HCT116 (cell line): Measurements from ENCODE around the gene PRAMEF12.

Experiments
- CTCF ChIP-seq, 3 experiments: fragments of 200-600 bp in 1 of 3; sonication (generic) in 1 of 3; IDR thresholded peaks in 2 of 3; conservative IDR thresholded peaks in 1 of 3; 2 replicates each; pipeline ENCODE4 v1.5.1; 2012 to 2017; ENCODE audit warnings: low read depth in 2 of 3, low read length in 2 of 3, antibody characterized with exemption in 1 of 3, borderline replicate concordance in 1 of 3, control low read depth in 1 of 3, mild to moderate bottlenecking in 1 of 3, mixed read lengths in 1 of 3, mixed run types in 1 of 3, moderate library complexity in 1 of 3; ENCODE audit not compliant: insufficient read depth in 1 of 3
- EGR1 ChIP-seq: IDR thresholded peaks from 2 replicates; pipeline ENCODE4 v1.6.1; 2012; ENCODE audit warnings: low read depth
- EZH2 ChIP-seq: fragments of 200-600 bp; sonication (generic); IDR thresholded peaks from 2 replicates; pipeline ENCODE4 v1.6.1; 2017; ENCODE audit warnings: antibody characterized with exemption, mixed run types
- POLR2A ChIP-seq: IDR thresholded peaks from 2 replicates; pipeline ENCODE4 v1.7.0; 2011; ENCODE audit warnings: borderline replicate concordance; ENCODE audit not compliant: insufficient read depth, insufficient read length; ENCODE audit errors: extremely low read depth
- POLR2AphosphoS5 ChIP-seq: IDR thresholded peaks from 2 replicates; pipeline ENCODE4 v1.6.1; 2011; ENCODE audit warnings: mild to moderate bottlenecking, low read depth, low read length, moderate library complexity
- RAD21 ChIP-seq: IDR thresholded peaks from 2 replicates; pipeline ENCODE4 v1.6.1; 2012; ENCODE audit warnings: low read depth, mild to moderate bottlenecking
- REST ChIP-seq: IDR thresholded peaks from 2 replicates; pipeline ENCODE4 v1.6.1; 2012; ENCODE audit warnings: low read depth
- SIN3A ChIP-seq: IDR thresholded peaks from 2 replicates; pipeline ENCODE4 v1.6.1; 2012; ENCODE audit warnings: low read depth
- SP1 ChIP-seq: IDR thresholded peaks from 2 replicates; pipeline ENCODE4 v1.6.1; 2012; ENCODE audit warnings: low read depth
- YY1 ChIP-seq: IDR thresholded peaks from 2 replicates; pipeline ENCODE4 v1.6.1; 2011; ENCODE audit warnings: low read length, low read depth, moderate library complexity, mild to moderate bottlenecking; ENCODE audit not compliant: insufficient replicate concordance; ENCODE audit errors: extremely low read depth
- ZBTB33 ChIP-seq: IDR thresholded peaks from 2 replicates; pipeline ENCODE4 v1.6.1; 2011; ENCODE audit warnings: mild to moderate bottlenecking, low read length, moderate library complexity; ENCODE audit not compliant: insufficient replicate concordance; ENCODE audit errors: extremely low read depth
- ZNF274 ChIP-seq: fragments of 200-500 bp; sonication (Bioruptor generic); IDR thresholded peaks from 2 replicates; pipeline ENCODE4 v1.6.1; 2014; ENCODE audit warnings: mild to moderate bottlenecking, low read depth, low read length, inconsistent platforms

GRCh38 chr1:12728391-12728790 lies 45.1 kb upstream of the PRAMEF12 start:
- no peak for TF ChIP-seq SP1
- no peak for TF ChIP-seq CTCF (IDR thresholded peaks at IDR 0.05 in 2 of 3, conservative IDR thresholded peaks at IDR 0.05 in 1 of 3; ENCODE audit: borderline replicate concordance in 1 of 3, insufficient read depth in 1 of 3, low read depth in 2 of 3, low read length in 2 of 3)
- no peak for TF ChIP-seq ZBTB33
- no peak for TF ChIP-seq EGR1
- no peak for TF ChIP-seq REST
- no peak for TF ChIP-seq RAD21
- TF ChIP-seq POLR2A, result no peak
- no peak for TF ChIP-seq YY1
- no peak for TF ChIP-seq EZH2
- no peak for TF ChIP-seq ZNF274
- no peak for TF ChIP-seq POLR2AphosphoS5
- TF ChIP-seq SIN3A, result no peak
